Trophoblast cell (in vitro differentiated cells and primary cell): Measurements from ENCODE around the gene ENTHD1.

ENCODE experiments used
- DNase-seq, 2 donors: peaks; one replicate each; pipeline ENCODE4 v3.0.0-alpha.2; 2016
- H2AFZ ChIP-seq: 2 replicates; pipeline ENCODE4 v1.6.1; 2013; ENCODE audit warnings: low read length, moderate library complexity, mild to moderate bottlenecking; ENCODE audit not compliant: insufficient read depth, poor library complexity
- H2AK5ac ChIP-seq: 2 replicates; pipeline ENCODE4 v1.6.1; 2013; ENCODE audit warnings: mild to moderate bottlenecking, low read length
- H2BK120ac ChIP-seq: 2 replicates; pipeline ENCODE4 v1.6.1; 2013; ENCODE audit warnings: low read length, mild to moderate bottlenecking, moderate library complexity; ENCODE audit not compliant: insufficient read depth, poor library complexity
- H2BK12ac ChIP-seq: 2 replicates; pipeline ENCODE4 v1.6.1; 2013; ENCODE audit warnings: mild to moderate bottlenecking, low read length, moderate library complexity
- H2BK5ac ChIP-seq: 2 replicates; pipeline ENCODE4 v1.6.1; 2013; ENCODE audit warnings: low read length, low read depth, moderate library complexity, mild to moderate bottlenecking; ENCODE audit not compliant: poor library complexity
- H3K14ac ChIP-seq: 2 replicates; pipeline ENCODE4 v1.6.1; 2013; ENCODE audit warnings: mild to moderate bottlenecking, low read length
- H3K18ac ChIP-seq: 2 replicates; pipeline ENCODE4 v1.6.1; 2013; ENCODE audit warnings: mild to moderate bottlenecking, low read length
- H3K23ac ChIP-seq: 2 replicates; pipeline ENCODE4 v1.6.1; 2013; ENCODE audit warnings: low read length
- H3K27ac ChIP-seq: 2 replicates; pipeline ENCODE4 v1.5.1; 2013; ENCODE audit warnings: low read depth, mild to moderate bottlenecking, inconsistent platforms, low read length, moderate library complexity
- H3K27me3 ChIP-seq: 2 replicates; pipeline ENCODE4 v1.6.1; 2013; ENCODE audit warnings: inconsistent platforms, mild to moderate bottlenecking, low read length, moderate library complexity; ENCODE audit not compliant: insufficient read depth
- H3K36me3 ChIP-seq, 2 experiments: 1 replicate in 1 of 2; 2 replicates in 1 of 2; pipeline ENCODE4 v1.6.1; 2013; ENCODE audit warnings: low read length in 2 of 2, mild to moderate bottlenecking in 2 of 2, moderate library complexity in 1 of 2; ENCODE audit not compliant: insufficient read depth in 2 of 2, control insufficient read depth in 1 of 2
- H3K4ac ChIP-seq: 2 replicates; pipeline ENCODE4 v1.6.1; 2013; ENCODE audit warnings: low read depth, mild to moderate bottlenecking, low read length, moderate library complexity
- H3K4me1 ChIP-seq, 2 experiments: 1 replicate in 1 of 2; 2 replicates in 1 of 2; pipeline ENCODE4 v1.6.1; 2013; ENCODE audit warnings: low read length in 2 of 2, mild to moderate bottlenecking in 2 of 2, moderate library complexity in 1 of 2; ENCODE audit not compliant: insufficient read depth in 2 of 2, control insufficient read depth in 1 of 2
- H3K4me2 ChIP-seq: 2 replicates; pipeline ENCODE4 v1.6.1; 2013; ENCODE audit warnings: inconsistent platforms, mild to moderate bottlenecking, low read length, moderate library complexity
- H3K4me3 ChIP-seq: 2 replicates; pipeline ENCODE4 v1.5.1; 2013; ENCODE audit warnings: mild to moderate bottlenecking, low read depth, low read length, inconsistent platforms
- H3K79me1 ChIP-seq: one replicate; pipeline ENCODE4 v1.6.1; 2013; ENCODE audit warnings: low read length
- H3K79me2 ChIP-seq: 2 replicates; pipeline ENCODE4 v1.6.1; 2013; ENCODE audit warnings: low read length, mild to moderate bottlenecking; ENCODE audit not compliant: control insufficient read depth, insufficient read depth, poor library complexity
- H3K9ac ChIP-seq: 2 replicates; pipeline ENCODE4 v1.6.1; 2013; ENCODE audit warnings: mild to moderate bottlenecking, low read length
- H3K9me3 ChIP-seq: 2 replicates; pipeline ENCODE4 v1.6.1; 2013; ENCODE audit warnings: low read depth, mild to moderate bottlenecking, control low read depth, inconsistent platforms, low read length; ENCODE audit not compliant: insufficient read depth
- H4K12ac ChIP-seq: 2 replicates; pipeline ENCODE4 v1.6.1; 2013; ENCODE audit warnings: low read depth, mild to moderate bottlenecking, low read length, moderate library complexity
- H4K8ac ChIP-seq: 2 replicates; pipeline ENCODE4 v1.6.1; 2013; ENCODE audit warnings: low read depth, mild to moderate bottlenecking, low read length, moderate library complexity
- H4K91ac ChIP-seq: one replicate; pipeline ENCODE4 v1.6.1; 2013; ENCODE audit warnings: low read depth, mild to moderate bottlenecking, low read length, moderate library complexity
- WGBS: extraction: QIAGEN DNeasy Blood & Tissue Kit; methylation state at CpG from one replicate; pipeline ENCODE4 v1.1.7; 2013; ENCODE audit warnings: missing lambda C conversion rate; ENCODE audit not compliant: insufficient read length, insufficient coverage; ENCODE audit errors: extremely low coverage; 5-methylcytosine and 5-hydroxymethylcytosine counted together

Gene ENTHD1

DNA sequence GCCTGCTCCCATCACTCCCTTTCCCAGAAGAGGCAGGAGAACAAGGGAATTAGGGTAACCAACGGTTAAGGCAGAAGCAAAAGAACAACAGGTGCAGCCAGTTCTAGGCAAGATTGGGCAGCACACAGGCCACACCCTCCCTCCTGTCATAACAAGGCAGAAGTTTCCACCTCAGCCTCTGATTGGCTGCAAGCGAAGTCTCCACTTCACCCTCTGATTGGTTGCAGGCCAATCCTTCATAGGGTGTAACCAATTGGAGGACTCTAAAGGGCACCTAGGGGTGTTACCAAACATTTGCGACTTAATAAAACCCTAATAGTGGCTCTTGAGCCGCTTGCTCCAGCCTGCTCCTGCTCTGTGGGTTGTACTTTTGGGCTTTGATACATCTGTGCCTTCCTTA is 169.2 kb downstream of the ENTHD1 start:
- Histone ChIP-seq H3K9me3 (no peaks in the 10 kb centered on the region), H2BK12ac (no peak overlapping the region), H2AFZ (no peak overlapping the region), H3K4me1 (no peaks in the 10 kb centered on the region), H3K4ac (no peak overlapping the region), H3K27me3 (no peaks in the 10 kb centered on the region), H4K91ac (no peak overlapping the region), H3K23ac (no peak overlapping the region), H3K36me3 (no peaks in the 10 kb centered on the region), H4K12ac (no peak overlapping the region), H3K79me2 (no peaks in the 10 kb centered on the region), H3K27ac (no peak overlapping the region), H3K4me2 (no peak overlapping the region), H3K79me1 (no peaks in the 10 kb centered on the region), H3K18ac (no peak overlapping the region), H2BK5ac (no peak overlapping the region), H2AK5ac (no peak overlapping the region), H3K4me3 (no peak overlapping the region), H3K14ac (no peak overlapping the region), H4K8ac (no peak overlapping the region), H2BK120ac (no peak overlapping the region), H3K9ac (no peak overlapping the region)
- no CpG with 5 or more reads among the region's 4 CpGs for WGBS
- DNase-seq = no peak

DNA sequence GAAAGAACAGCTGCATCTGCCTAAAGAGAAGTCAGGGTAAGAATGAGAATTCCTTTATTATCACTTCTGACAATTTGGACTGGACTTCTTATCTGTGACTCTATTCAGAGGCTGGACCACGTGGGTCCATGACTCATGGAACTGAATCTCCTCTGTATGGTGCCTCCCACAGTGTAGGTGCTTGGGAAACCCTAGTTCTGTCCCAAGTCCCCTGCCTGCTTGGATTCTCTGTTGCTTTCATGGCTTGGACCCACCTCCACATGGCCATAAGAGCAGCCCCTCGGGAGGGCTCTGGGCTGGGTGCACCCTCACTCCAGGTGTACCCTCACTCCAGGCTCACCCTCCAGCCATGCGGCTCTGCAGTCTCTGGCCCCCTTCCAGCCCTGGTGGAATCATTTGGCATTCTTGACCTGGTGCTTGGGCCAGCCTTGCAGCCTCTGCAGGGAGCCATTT is 169.6 kb downstream of the ENTHD1 start:
- Histone ChIP-seq H3K27ac (no peak overlapping the region), H2BK5ac (no peak overlapping the region), H4K12ac (no peak overlapping the region), H3K4ac (no peak overlapping the region), H4K8ac (no peak overlapping the region), H2BK12ac (no peak overlapping the region), H3K9ac (no peak overlapping the region), H3K9me3 (no peaks in the 10 kb centered on the region), H3K4me1 (no peaks in the 10 kb centered on the region), H2AK5ac (no peak overlapping the region), H3K18ac (no peak overlapping the region), H3K14ac (no peak overlapping the region), H3K27me3 (no peaks in the 10 kb centered on the region), H3K4me3 (no peak overlapping the region), H3K36me3 (no peaks in the 10 kb centered on the region), H4K91ac (no peak overlapping the region), H3K4me2 (no peak overlapping the region), H3K79me1 (no peaks in the 10 kb centered on the region), H2AFZ (no peak overlapping the region), H3K23ac (no peak overlapping the region), H3K79me2 (no peaks in the 10 kb centered on the region), H2BK120ac (no peak overlapping the region)
- no CpG with 5 or more reads among the region's 3 CpGs for WGBS
- DNase-seq = peak in 1 of 2 donors; percentile 8

DNA sequence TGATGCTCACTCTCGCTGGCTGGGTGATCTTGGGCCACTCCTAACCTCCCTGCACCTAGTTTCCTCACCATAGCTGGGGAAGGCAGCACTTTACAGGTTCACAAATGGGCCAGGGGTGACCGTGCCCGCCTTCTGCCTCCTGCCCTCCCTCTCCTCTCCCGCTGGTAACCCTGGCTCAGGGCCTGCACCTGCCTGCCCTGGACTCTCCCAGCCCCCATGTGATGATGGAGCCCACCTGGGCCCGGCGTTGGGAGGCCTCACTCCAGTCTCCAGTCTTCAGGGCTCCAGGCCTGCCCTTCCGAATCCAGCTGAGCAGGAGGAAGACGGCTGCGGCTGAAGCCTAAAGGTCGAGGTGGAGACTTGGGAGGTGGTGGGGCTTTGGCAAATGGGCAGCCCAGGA is 170.1 kb downstream of the ENTHD1 start:
- H3K27ac ChIP-seq = no peak overlapping the region
- no peaks in the 10 kb centered on the region for H3K9me3 ChIP-seq
- no peaks in the 10 kb centered on the region for H3K27me3 ChIP-seq
- H3K23ac ChIP-seq = no peak overlapping the region
- DNase-seq = no peak
- no peak overlapping the region for H4K12ac ChIP-seq
- H3K4me3 ChIP-seq = no peak overlapping the region
- no peak overlapping the region for H3K18ac ChIP-seq
- no peak overlapping the region for H3K14ac ChIP-seq
- H3K4me2 ChIP-seq = no peak overlapping the region
- no peak overlapping the region for H2BK120ac ChIP-seq
- no peak overlapping the region for H3K9ac ChIP-seq
- H3K79me1 ChIP-seq = no peaks in the 10 kb centered on the region
- no peaks in the 10 kb centered on the region for H3K36me3 ChIP-seq
- H3K4me1 ChIP-seq = no peaks in the 10 kb centered on the region
- H4K8ac ChIP-seq = no peak overlapping the region
- no peaks in the 10 kb centered on the region for H3K79me2 ChIP-seq
- no peak overlapping the region for H2AK5ac ChIP-seq
- WGBS = no CpG with 5 or more reads among the region's 10 CpGs
- H2BK5ac ChIP-seq = no peak overlapping the region
- no peak overlapping the region for H3K4ac ChIP-seq
- H2BK12ac ChIP-seq = no peak overlapping the region
- H4K91ac ChIP-seq = no peak overlapping the region
- no peak overlapping the region for H2AFZ ChIP-seq

DNA sequence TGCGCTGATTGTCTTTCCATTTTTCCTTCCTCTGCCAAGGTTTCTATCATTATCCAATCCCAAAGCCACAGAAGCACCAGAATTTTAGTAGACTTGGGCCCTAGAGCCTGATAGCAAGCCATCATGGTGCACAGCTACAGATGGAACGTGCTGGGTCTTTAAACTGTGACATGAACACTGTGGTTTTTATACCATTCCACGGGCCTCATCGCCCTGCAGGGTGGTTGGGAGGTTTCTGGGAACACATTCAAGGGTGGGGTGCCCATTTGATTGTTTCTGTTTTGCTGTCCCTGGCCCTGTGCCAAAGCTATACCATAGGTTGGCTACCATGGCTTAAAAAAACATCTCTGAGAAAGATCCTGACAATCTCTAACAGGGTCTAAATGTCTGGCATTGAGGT is 171.1 kb downstream of the ENTHD1 start:
- WGBS = no CpG with 5 or more reads among the region's 4 CpGs
- H3K79me2 ChIP-seq = no peaks in the 10 kb centered on the region
- H2BK5ac ChIP-seq = no peak overlapping the region
- no peak overlapping the region for H3K4ac ChIP-seq
- H4K8ac ChIP-seq = no peak overlapping the region
- no peak overlapping the region for H3K18ac ChIP-seq
- H3K14ac ChIP-seq = no peak overlapping the region
- H3K36me3 ChIP-seq = no peaks in the 10 kb centered on the region
- no peak overlapping the region for H4K12ac ChIP-seq
- H3K23ac ChIP-seq = no peak overlapping the region
- DNase-seq = no peak
- no peak overlapping the region for H2AK5ac ChIP-seq
- no peak overlapping the region for H2BK12ac ChIP-seq
- H3K79me1 ChIP-seq = no peaks in the 10 kb centered on the region
- H2BK120ac ChIP-seq = no peak overlapping the region
- H2AFZ ChIP-seq = no peak overlapping the region
- no peak overlapping the region for H3K9ac ChIP-seq
- no peak overlapping the region for H3K4me3 ChIP-seq
- no peaks in the 10 kb centered on the region for H3K4me1 ChIP-seq
- H4K91ac ChIP-seq = no peak overlapping the region
- no peak overlapping the region for H3K4me2 ChIP-seq
- no peaks in the 10 kb centered on the region for H3K27me3 ChIP-seq
- no peaks in the 10 kb centered on the region for H3K9me3 ChIP-seq
- H3K27ac ChIP-seq = no peak overlapping the region
